ENCODE results near the gene B4GALT2. TPM values are rescaled to one million over a fixed set of nuclear protein-coding genes. Genes with fewer than 3 reads are reported as not detected.

The B4GALT2 gene
- total RNA-seq, 4 donors from 2014 or later, result 8.2 to 28.9 (median 22.2) TPM

- H3K9me3 ChIP-seq, result no peaks in the 10 kb centered on the region
- peak in 1 of 3 donors; percentile 65 for DNase-seq
- peak within 1 kb of the TSS in 3 of 4 donors; percentile 20 to 44 (median 35) for H3K4me3 ChIP-seq
- no peaks in the 10 kb centered on the region for H3K36me3 ChIP-seq
- H3K4me1 ChIP-seq, result peaks cover 3 to 31% (median 12%) of the 10 kb centered on the region in 4 donors
- H3K27me3 ChIP-seq, result no peaks in the 10 kb centered on the region
- TF ChIP-seq CTCF (IDR thresholded peaks at IDR 0.05) (no peak), POLR2A (IDR thresholded peaks at IDR 0.05) (no peak)
- no peak within 1 kb of the TSS for H3K27ac ChIP-seq
Observed at GRCh38 chr1:43933386-43934100, 45.5 kb upstream of the B4GALT2 start, which contains the start of gene ARTN. TSS of gene ARTN (plus strand) at chr1:43933801. CDS start at chr1:43935657, 1,856 bp downstream.

- H3K27ac ChIP-seq, result no peak overlapping the region
- H3K27me3 ChIP-seq, result no peaks in the 10 kb centered on the region
- TF ChIP-seq POLR2A (IDR thresholded peaks at IDR 0.05) (no peak), CTCF (IDR thresholded peaks at IDR 0.05) (peak; percentile 68 to 80 (median 75))
- no peaks in the 10 kb centered on the region for H3K36me3 ChIP-seq
- peak; percentile 49 to 83 (median 77) for DNase-seq
- H3K9me3 ChIP-seq, result no peaks in the 10 kb centered on the region
- peaks cover 3 to 31% (median 12%) of the 10 kb centered on the region in 4 donors for H3K4me1 ChIP-seq
- H3K4me3 ChIP-seq, result peak overlapping the region in 3 of 4 donors; percentile 20 to 44 (median 35)
Observed at GRCh38 chr1:43934101-43934985, 44.7 kb upstream of the B4GALT2 start.

GRCh38 chr1:43934986-43935324 is 44.1 kb upstream of the B4GALT2 start:
- DNase-seq, result no peak
- Histone ChIP-seq H3K4me1 (peaks cover 3 to 31% (median 12%) of the 10 kb centered on the region in 4 donors), H3K4me3 (no peak overlapping the region), H3K27me3 (no peaks in the 10 kb centered on the region), H3K9me3 (no peaks in the 10 kb centered on the region), H3K36me3 (no peaks in the 10 kb centered on the region), H3K27ac (no peak overlapping the region)
- TF ChIP-seq POLR2A (IDR thresholded peaks at IDR 0.05), result no peak
- no peak for TF ChIP-seq CTCF (IDR thresholded peaks at IDR 0.05)

GRCh38 chr1:43935711-43936427 is 43.1 kb upstream of the B4GALT2 start:
- peak overlapping the region; percentile 18 to 56 (median 49) for H3K4me3 ChIP-seq
- no peaks in the 10 kb centered on the region for H3K36me3 ChIP-seq
- no peaks in the 10 kb centered on the region for H3K9me3 ChIP-seq
- peaks cover 3 to 31% (median 12%) of the 10 kb centered on the region in 4 donors for H3K4me1 ChIP-seq
- no peak for DNase-seq
- TF ChIP-seq POLR2A (IDR thresholded peaks at IDR 0.05) (no peak), CTCF (IDR thresholded peaks at IDR 0.05) (no peak)
- no peaks in the 10 kb centered on the region for H3K27me3 ChIP-seq
- no peak overlapping the region for H3K27ac ChIP-seq

- DNase-seq, result no peak
- no peaks in the 10 kb centered on the region for H3K36me3 ChIP-seq
- no peaks in the 10 kb centered on the region for H3K9me3 ChIP-seq
- no peak overlapping the region for H3K27ac ChIP-seq
- H3K27me3 ChIP-seq, result no peaks in the 10 kb centered on the region
- no peak for TF ChIP-seq POLR2A (IDR thresholded peaks at IDR 0.05)
- peak in 3 of 6 experiments; percentile 2 to 13 (median 5) for TF ChIP-seq CTCF (IDR thresholded peaks at IDR 0.05)
- peaks cover 3 to 31% (median 12%) of the 10 kb centered on the region in 4 donors for H3K4me1 ChIP-seq
- peak overlapping the region; percentile 18 to 56 (median 49) for H3K4me3 ChIP-seq
Observed at GRCh38 chr1:43936431-43937151, 42.4 kb upstream of the B4GALT2 start.

Measured in Peyer's patch (tissue), 4 donors.